ENCODE data around the gene CMTM2.

DNA sequence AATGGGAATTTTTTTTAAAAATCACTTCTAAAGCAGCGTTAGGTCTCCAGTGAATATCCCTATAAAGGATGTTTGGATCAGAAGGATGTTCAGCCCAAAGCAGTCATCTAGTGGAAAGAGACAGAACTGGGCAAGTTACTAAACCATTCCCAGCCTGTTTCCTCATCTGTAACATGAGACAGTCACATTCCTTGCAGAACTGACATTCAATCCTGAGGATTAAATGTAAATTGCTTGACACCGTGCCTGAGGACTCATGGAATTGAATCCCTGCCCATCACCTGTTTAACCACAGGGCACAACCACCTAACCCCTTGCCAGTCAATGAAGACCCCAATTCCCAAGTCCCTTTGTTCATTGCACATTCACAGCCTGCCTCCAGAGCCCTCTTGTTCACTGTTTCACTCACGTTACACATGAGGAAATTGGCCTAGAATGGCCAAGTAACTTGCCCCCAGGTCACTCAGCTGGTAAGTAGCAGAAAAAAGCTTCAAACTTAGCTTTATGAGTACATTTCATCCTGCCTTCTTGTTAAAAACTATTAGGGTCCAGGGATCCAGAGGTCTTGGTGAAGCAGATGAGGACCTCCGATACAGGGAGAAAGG lies 1.4 kb downstream of the CMTM2 start:
- no peak for TF ChIP-seq POLR2AphosphoS5 (IDR thresholded peaks at IDR 0.05)
- no peak for TF ChIP-seq CTCF (IDR thresholded peaks at IDR 0.05 in 8 of 11, conservative IDR thresholded peaks at IDR 0.05 in 3 of 11)
- TF ChIP-seq POLR2A (IDR thresholded peaks at IDR 0.05): no peak
